Measurements from ENCODE around the gene LHFPL6.

GRCh38 chr13:39623466-39623865 lies 20.5 kb upstream of the LHFPL6 start:
- no peak for TF ChIP-seq CTCF (IDR thresholded peaks at IDR 0.05)
- TF ChIP-seq POLR2A (IDR thresholded peaks at IDR 0.05) = no peak
- TF ChIP-seq POLR2AphosphoS5 (IDR thresholded peaks at IDR 0.05; ENCODE audit: insufficient read depth in 1 of 2, low read depth in 1 of 2) = no peak

Data from vagina (tissue), 2 donors.